Astrocyte (in vitro differentiated cells and primary cell): ENCODE results near the gene GZMM. TPM values are rescaled to one million over a fixed set of nuclear protein-coding genes. Genes with fewer than 3 reads are reported as not detected.

Experiments used
- DNase-seq: peaks from one replicate; pipeline ENCODE4 v3.0.0-alpha.2; 2010; ENCODE audit warnings: low read depth
- FAIRE-seq: peaks from 2 replicates; lab custom pipeline; 2011; peaks lifted over from hg19 to GRCh38; lab: Jason Lieb, UNC
- H2AFZ ChIP-seq: 2 replicates; pipeline ENCODE4 v1.6.0; 2012; ENCODE audit warnings: low read depth, low read length, inconsistent platforms
- H3K27ac ChIP-seq: 2 replicates; pipeline ENCODE4 v1.5.1; 2011; ENCODE audit warnings: low read depth, low read length, inconsistent platforms
- H3K27me3 ChIP-seq: 2 replicates; pipeline ENCODE4 v1.6.0; 2011; ENCODE audit warnings: low read length, inconsistent platforms; ENCODE audit not compliant: insufficient read depth
- H3K36me3 ChIP-seq: 2 replicates; pipeline ENCODE4 v1.5.1; 2011; ENCODE audit warnings: low read length, inconsistent platforms; ENCODE audit not compliant: insufficient read depth
- H3K4me1 ChIP-seq: 2 replicates; pipeline ENCODE4 v1.5.1; 2011; ENCODE audit warnings: low read length, inconsistent platforms; ENCODE audit not compliant: insufficient read depth
- H3K4me2 ChIP-seq: 2 replicates; pipeline ENCODE4 v1.6.0; 2012; ENCODE audit warnings: low read length, inconsistent platforms
- H3K4me3 ChIP-seq: 2 replicates; pipeline ENCODE4 v1.5.1; 2011; ENCODE audit warnings: low read depth, mild to moderate bottlenecking, low read length, inconsistent platforms; ENCODE audit not compliant: insufficient read depth
- H3K79me2 ChIP-seq: 2 replicates; pipeline ENCODE4 v1.6.0; 2012; ENCODE audit warnings: mild to moderate bottlenecking, low read length, inconsistent platforms; ENCODE audit not compliant: insufficient read depth
- H3K9ac ChIP-seq: 2 replicates; pipeline ENCODE4 v1.6.0; 2012; ENCODE audit warnings: mild to moderate bottlenecking, low read length, inconsistent platforms
- H3K9me3 ChIP-seq: 2 replicates; pipeline ENCODE4 v1.5.1; 2012; ENCODE audit warnings: low read depth, mild to moderate bottlenecking, low read length, inconsistent platforms; ENCODE audit not compliant: insufficient read depth
- H4K20me1 ChIP-seq: 2 replicates; pipeline ENCODE4 v1.6.0; 2012; ENCODE audit warnings: low read length, inconsistent platforms; ENCODE audit not compliant: insufficient read depth
- H3K27ac Mint-ChIP-seq: one replicate; pipeline ENCODE4 v1.8.0; 2021; ENCODE audit warnings: mild to moderate bottlenecking, mixed read lengths; ENCODE audit not compliant: unreplicated experiment
- H3K27me3 Mint-ChIP-seq: one replicate; pipeline ENCODE4 v1.8.0; 2021; ENCODE audit warnings: low read depth, mixed read lengths; ENCODE audit not compliant: unreplicated experiment
- H3K36me3 Mint-ChIP-seq: one replicate; pipeline ENCODE4 v1.8.0; 2021; ENCODE audit warnings: low read depth, mixed read lengths; ENCODE audit not compliant: unreplicated experiment
- H3K4me1 Mint-ChIP-seq: one replicate; pipeline ENCODE4 v1.8.0; 2021; ENCODE audit warnings: low read depth, mixed read lengths; ENCODE audit not compliant: unreplicated experiment
- H3K4me3 Mint-ChIP-seq: one replicate; pipeline ENCODE4 v1.8.0; 2021; ENCODE audit warnings: mild to moderate bottlenecking, moderate library complexity, mixed read lengths; ENCODE audit not compliant: unreplicated experiment
- H3K9me3 Mint-ChIP-seq: one replicate; pipeline ENCODE4 v1.8.0; 2021; ENCODE audit warnings: mild to moderate bottlenecking, mixed read lengths; ENCODE audit not compliant: unreplicated experiment
- CTCF ChIP-seq: IDR thresholded peaks from 2 replicates; pipeline ENCODE4 v1.5.1; 2011; ENCODE audit warnings: low read depth, mild to moderate bottlenecking, inconsistent platforms, low read length, moderate library complexity; ENCODE audit not compliant: insufficient read depth
- EZH2 ChIP-seq: IDR thresholded peaks from 2 replicates; pipeline ENCODE4 v1.6.1; 2012; ENCODE audit warnings: mild to moderate bottlenecking, low read length, inconsistent platforms; ENCODE audit not compliant: insufficient read depth
- total RNA-seq: library from RNA; stranded (reverse); gene quantifications from 2 replicates; pipeline ENCODE4 v1.2.1, GENCODE V29; 2021

Gene GZMM
- total RNA-seq, 1 donor from 2014 or later = 0.70 TPM

GRCh38 chr19:574658-575526, 31.0 kb downstream of the GZMM start:
- Histone ChIP-seq H3K9ac (peak overlapping the region; percentile 57), H3K79me2 (peaks cover 73% of the 10 kb centered on the region), H3K36me3 (no peaks in the 10 kb centered on the region), H4K20me1 (peaks cover 67% of the 10 kb centered on the region), H3K27me3 (no peaks in the 10 kb centered on the region), H3K27ac (no peak overlapping the region), H2AFZ (no peak overlapping the region), H3K4me3 (peak overlapping the region; percentile 30), H3K4me1 (peaks cover 43% of the 10 kb centered on the region), H3K9me3 (no peaks in the 10 kb centered on the region), H3K4me2 (peak overlapping the region; percentile 92)
- H3K27me3 Mint-ChIP-seq = no peaks in the 10 kb centered on the region
- no peak for TF ChIP-seq EZH2
- TF ChIP-seq CTCF = no peak
- no peak for FAIRE-seq
- H3K27ac Mint-ChIP-seq = peak overlapping the region; percentile 7
- H3K9me3 Mint-ChIP-seq = peaks cover 2% of the 10 kb centered on the region
- peak overlapping the region; percentile 91 for H3K4me3 Mint-ChIP-seq
- H3K4me1 Mint-ChIP-seq = peaks cover 21% of the 10 kb centered on the region
- H3K36me3 Mint-ChIP-seq = no peaks in the 10 kb centered on the region
- peak; percentile 58 for DNase-seq

- Histone ChIP-seq H3K4me3 (peak overlapping the region; percentile 28), H3K79me2 (peaks cover 81% of the 10 kb centered on the region), H3K27me3 (no peaks in the 10 kb centered on the region), H3K9ac (peak overlapping the region; percentile 59), H3K4me1 (peaks cover 43% of the 10 kb centered on the region), H3K4me2 (peak overlapping the region; percentile 92), H2AFZ (no peak overlapping the region), H3K36me3 (no peaks in the 10 kb centered on the region), H3K27ac (no peak overlapping the region), H3K9me3 (no peaks in the 10 kb centered on the region), H4K20me1 (peaks cover 74% of the 10 kb centered on the region)
- DNase-seq (peak; percentile 44), FAIRE-seq (no peak)
- H3K9me3 Mint-ChIP-seq = no peaks in the 10 kb centered on the region
- H3K4me1 Mint-ChIP-seq = peaks cover 21% of the 10 kb centered on the region
- TF ChIP-seq EZH2 = no peak
- no peak for TF ChIP-seq CTCF
- no peaks in the 10 kb centered on the region for H3K27me3 Mint-ChIP-seq
- H3K36me3 Mint-ChIP-seq = no peaks in the 10 kb centered on the region
- H3K4me3 Mint-ChIP-seq = no peak overlapping the region
- H3K27ac Mint-ChIP-seq = no peak overlapping the region
Observed at GRCh38 chr19:575527-576506, 32.0 kb downstream of the GZMM start.
